Body of pancreas (tissue), 4 donors: ENCODE results near the gene IMMT.

Experiments
- POLR2A ChIP-seq, 3 donors: fragments of 450-650 bp; IDR thresholded peaks; one replicate each; pipeline ENCODE4 v1.6.1; 2016; ENCODE audit warnings: antibody characterized with exemption in 3 of 3, mild to moderate bottlenecking in 2 of 3
- TF ChIP-seq, protein P1 (sequence below), 7 experiments: fragments of 450-650 bp in 4 of 7; fragments of 200-600 bp in 3 of 7; sonication (generic) in 3 of 7; IDR thresholded peaks; one replicate each; pipeline ENCODE4 v1.5.1; 2016 to 2019; ENCODE audit warnings: antibody characterized with exemption in 7 of 7

DNA sequence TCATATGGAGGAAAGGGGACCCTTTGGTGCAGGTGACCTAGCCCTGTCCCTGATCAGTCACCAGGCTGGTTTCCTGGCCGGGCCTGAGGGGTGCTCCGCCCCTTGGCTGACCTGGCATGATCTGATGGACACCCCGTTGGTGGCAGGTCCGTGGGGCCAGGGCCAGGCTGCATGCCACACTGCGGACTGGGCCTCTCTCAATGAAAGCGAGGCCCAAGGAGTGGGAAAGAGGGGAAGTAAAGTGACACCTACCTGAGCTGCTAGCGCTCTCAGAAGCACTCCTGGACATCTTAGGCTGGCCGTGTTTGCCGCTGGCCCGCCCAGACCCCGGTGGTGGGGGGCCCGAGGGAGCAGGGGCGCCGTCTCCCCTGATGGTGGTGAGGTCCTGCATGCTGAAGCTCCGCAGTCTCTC is 37.1 kb upstream of the IMMT start:
- TF ChIP-seq, protein P1, sequence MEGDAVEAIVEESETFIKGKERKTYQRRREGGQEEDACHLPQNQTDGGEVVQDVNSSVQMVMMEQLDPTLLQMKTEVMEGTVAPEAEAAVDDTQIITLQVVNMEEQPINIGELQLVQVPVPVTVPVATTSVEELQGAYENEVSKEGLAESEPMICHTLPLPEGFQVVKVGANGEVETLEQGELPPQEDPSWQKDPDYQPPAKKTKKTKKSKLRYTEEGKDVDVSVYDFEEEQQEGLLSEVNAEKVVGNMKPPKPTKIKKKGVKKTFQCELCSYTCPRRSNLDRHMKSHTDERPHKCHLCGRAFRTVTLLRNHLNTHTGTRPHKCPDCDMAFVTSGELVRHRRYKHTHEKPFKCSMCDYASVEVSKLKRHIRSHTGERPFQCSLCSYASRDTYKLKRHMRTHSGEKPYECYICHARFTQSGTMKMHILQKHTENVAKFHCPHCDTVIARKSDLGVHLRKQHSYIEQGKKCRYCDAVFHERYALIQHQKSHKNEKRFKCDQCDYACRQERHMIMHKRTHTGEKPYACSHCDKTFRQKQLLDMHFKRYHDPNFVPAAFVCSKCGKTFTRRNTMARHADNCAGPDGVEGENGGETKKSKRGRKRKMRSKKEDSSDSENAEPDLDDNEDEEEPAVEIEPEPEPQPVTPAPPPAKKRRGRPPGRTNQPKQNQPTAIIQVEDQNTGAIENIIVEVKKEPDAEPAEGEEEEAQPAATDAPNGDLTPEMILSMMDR (IDR thresholded peaks at IDR 0.05) = no peak
- no peak for TF ChIP-seq POLR2A (IDR thresholded peaks at IDR 0.05)
